NCI-H1092 (cell line): ENCODE measurements around the gene TMEM8B.
"Not testable (repeated sequence)": the region's sequence is repeated elsewhere in the genome, so short reads cannot be mapped to it uniquely, and the experiment has no call there.

Experiments used
- DNase-seq: peaks from one replicate; lab custom pipeline; 2025; lab: John Stamatoyannopoulos, UW

The TMEM8B gene

GRCh38 chr9:35864695-35865255 lies 35.7 kb downstream of the TMEM8B start:
- DNase-seq: no peak

GRCh38 chr9:35867538-35867937 lies 38.5 kb downstream of the TMEM8B start:
- no peak for DNase-seq

- DNase-seq: no peak
Observed at GRCh38 chr9:35868933-35869332, 39.9 kb downstream of the TMEM8B start.

GRCh38 chr9:35869621-35870216 lies 40.7 kb downstream of the TMEM8B start:
- no peak for DNase-seq

GRCh38 chr9:35870351-35870923 lies 41.4 kb downstream of the TMEM8B start, which contains the start of gene OR13J1:
TSS of gene OR13J1 (minus strand) at chr9:35870401. CDS start at chr9:35870401, 0 bp downstream.
- DNase-seq: no peak

GRCh38 chr9:35871545-35871944 lies 42.5 kb downstream of the TMEM8B start:
- DNase-seq: no peak

- no peak for DNase-seq
Observed at GRCh38 chr9:35872505-35872904, 43.5 kb downstream of the TMEM8B start.

- DNase-seq: peak; percentile 70
Observed at GRCh38 chr9:35882263-35882848, 53.3 kb downstream of the TMEM8B start.

- no peak for DNase-seq
Observed at GRCh38 chr9:35882996-35883395, 54.0 kb downstream of the TMEM8B start.

- DNase-seq: not testable (repeated sequence)
Observed at GRCh38 chr9:35884908-35885307, 55.9 kb downstream of the TMEM8B start.

- no peak for DNase-seq
Observed at GRCh38 chr9:35891646-35892045, 62.6 kb downstream of the TMEM8B start.

GRCh38 chr9:35892051-35892450 lies 63.0 kb downstream of the TMEM8B start:
- DNase-seq: no peak

GRCh38 chr9:35896570-35896969 lies 67.5 kb downstream of the TMEM8B start:
- no peak for DNase-seq

- DNase-seq: not testable (repeated sequence)
Observed at GRCh38 chr9:35897376-35898099, 68.5 kb downstream of the TMEM8B start.

- DNase-seq: no peak
Observed at GRCh38 chr9:35898337-35898736, 69.3 kb downstream of the TMEM8B start.

GRCh38 chr9:35899021-35899420 lies 70.0 kb downstream of the TMEM8B start:
- no peak for DNase-seq

GRCh38 chr9:35903049-35903448 lies 74.0 kb downstream of the TMEM8B start:
- peak; percentile 65 for DNase-seq

GRCh38 chr9:35904338-35904737 lies 75.3 kb downstream of the TMEM8B start:
- DNase-seq: no peak

- DNase-seq: no peak
Observed at GRCh38 chr9:35905051-35905781, 76.2 kb downstream of the TMEM8B start.

GRCh38 chr9:35905912-35906679 lies 77.1 kb downstream of the TMEM8B start, which contains the start of gene HRCT1:
TSS of gene HRCT1 (plus strand) at chr9:35906202. CDS start at chr9:35906288, 86 bp downstream.
- no peak for DNase-seq
